ENCODE results near the gene EEF1A1.

DNA sequence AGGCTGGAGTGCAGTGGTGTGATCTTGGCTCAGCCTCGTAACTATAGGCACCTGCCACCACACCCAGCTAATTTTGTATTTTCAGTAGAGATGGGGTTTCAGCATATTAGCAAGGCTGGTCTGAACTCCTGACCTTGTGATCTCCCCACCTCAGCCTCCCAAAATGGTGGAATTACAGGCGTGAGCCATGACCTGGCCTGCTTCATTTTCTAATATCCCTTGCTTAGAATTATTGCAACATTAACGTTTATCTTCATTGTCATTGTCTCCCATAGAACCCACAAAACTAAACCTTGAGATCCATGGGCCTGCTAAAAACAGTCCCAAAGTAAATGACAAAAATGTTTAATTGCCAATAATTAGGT, 6.1 kb downstream of the EEF1A1 start:
- no peak for TF ChIP-seq EZH2 (IDR thresholded peaks at IDR 0.05; ENCODE audit: low read length, missing control alignments)
- TF ChIP-seq, protein P1, sequence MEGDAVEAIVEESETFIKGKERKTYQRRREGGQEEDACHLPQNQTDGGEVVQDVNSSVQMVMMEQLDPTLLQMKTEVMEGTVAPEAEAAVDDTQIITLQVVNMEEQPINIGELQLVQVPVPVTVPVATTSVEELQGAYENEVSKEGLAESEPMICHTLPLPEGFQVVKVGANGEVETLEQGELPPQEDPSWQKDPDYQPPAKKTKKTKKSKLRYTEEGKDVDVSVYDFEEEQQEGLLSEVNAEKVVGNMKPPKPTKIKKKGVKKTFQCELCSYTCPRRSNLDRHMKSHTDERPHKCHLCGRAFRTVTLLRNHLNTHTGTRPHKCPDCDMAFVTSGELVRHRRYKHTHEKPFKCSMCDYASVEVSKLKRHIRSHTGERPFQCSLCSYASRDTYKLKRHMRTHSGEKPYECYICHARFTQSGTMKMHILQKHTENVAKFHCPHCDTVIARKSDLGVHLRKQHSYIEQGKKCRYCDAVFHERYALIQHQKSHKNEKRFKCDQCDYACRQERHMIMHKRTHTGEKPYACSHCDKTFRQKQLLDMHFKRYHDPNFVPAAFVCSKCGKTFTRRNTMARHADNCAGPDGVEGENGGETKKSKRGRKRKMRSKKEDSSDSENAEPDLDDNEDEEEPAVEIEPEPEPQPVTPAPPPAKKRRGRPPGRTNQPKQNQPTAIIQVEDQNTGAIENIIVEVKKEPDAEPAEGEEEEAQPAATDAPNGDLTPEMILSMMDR (conservative IDR thresholded peaks at IDR 0.05 in 1 of 2, IDR thresholded peaks at IDR 0.05 in 1 of 2; ENCODE audit: low read depth in 1 of 2, low read length in 2 of 2): no peak
